ENCODE results near the gene ANO2.
A peak's percentile ranks its signal among the peaks of the same experiment; 100 is the strongest.

The ANO2 gene

GRCh38 chr12:5945071-5946008 is at the start of gene ANO2:
ANO2 (minus strand) TSS chr12:5945259; CDS start chr12:5945217, 42 bp downstream.
- DNase-seq (ENCODE audit: low read depth in 2 of 2) = no peak

- DNase-seq (ENCODE audit: low read depth in 2 of 2) = no peak
Observed at GRCh38 chr12:5989621-5990020, 44.6 kb upstream of the ANO2 start.

GRCh38 chr12:5988659-5989116 is 43.6 kb upstream of the ANO2 start:
- DNase-seq (ENCODE audit: low read depth in 2 of 2) = peak; percentile 12 to 57

- DNase-seq (ENCODE audit: low read depth in 2 of 2) = no peak
Observed at GRCh38 chr12:5988088-5988487, 43.0 kb upstream of the ANO2 start.

- no peak for DNase-seq (ENCODE audit: low read depth in 2 of 2)
Observed at GRCh38 chr12:5987573-5987972, 42.5 kb upstream of the ANO2 start.

GRCh38 chr12:5985471-5985870 is 40.4 kb upstream of the ANO2 start:
- DNase-seq (ENCODE audit: low read depth in 2 of 2) = no peak

- no peak for DNase-seq (ENCODE audit: low read depth in 2 of 2)
Observed at GRCh38 chr12:5984873-5985272, 39.8 kb upstream of the ANO2 start.

- DNase-seq (ENCODE audit: low read depth in 2 of 2) = no peak
Observed at GRCh38 chr12:5982106-5982505, 37.0 kb upstream of the ANO2 start.

GRCh38 chr12:5977556-5977955 is 32.5 kb upstream of the ANO2 start:
- DNase-seq (ENCODE audit: low read depth in 2 of 2) = no peak

GRCh38 chr12:5976711-5977110 is 31.7 kb upstream of the ANO2 start:
- DNase-seq (ENCODE audit: low read depth in 2 of 2) = no peak

- DNase-seq (ENCODE audit: low read depth in 2 of 2) = no peak
Observed at GRCh38 chr12:5976196-5976595, 31.1 kb upstream of the ANO2 start.

- DNase-seq (ENCODE audit: low read depth in 2 of 2) = no peak
Observed at GRCh38 chr12:5973461-5974115, 28.5 kb upstream of the ANO2 start.

- DNase-seq (ENCODE audit: low read depth in 2 of 2) = no peak
Observed at GRCh38 chr12:5972387-5972786, 27.3 kb upstream of the ANO2 start.

GRCh38 chr12:5971194-5971850 is 26.3 kb upstream of the ANO2 start:
- no peak for DNase-seq (ENCODE audit: low read depth in 2 of 2)

- no peak for DNase-seq (ENCODE audit: low read depth in 2 of 2)
Observed at GRCh38 chr12:5969974-5970690, 25.1 kb upstream of the ANO2 start.

- DNase-seq (ENCODE audit: low read depth in 2 of 2) = no peak
Observed at GRCh38 chr12:5969156-5969973, 24.3 kb upstream of the ANO2 start.

GRCh38 chr12:5967645-5968415 is 22.8 kb upstream of the ANO2 start:
- DNase-seq (ENCODE audit: low read depth in 2 of 2) = no peak

- DNase-seq (ENCODE audit: low read depth in 2 of 2) = no peak
Observed at GRCh38 chr12:5966486-5967095, 21.5 kb upstream of the ANO2 start.

- peak in 1 of 2 donors; percentile 11 for DNase-seq (ENCODE audit: low read depth in 2 of 2)
Observed at GRCh38 chr12:5965950-5966383, 20.9 kb upstream of the ANO2 start.
